ENCODE results near the gene PHACTR4.

Gene PHACTR4

DNA sequence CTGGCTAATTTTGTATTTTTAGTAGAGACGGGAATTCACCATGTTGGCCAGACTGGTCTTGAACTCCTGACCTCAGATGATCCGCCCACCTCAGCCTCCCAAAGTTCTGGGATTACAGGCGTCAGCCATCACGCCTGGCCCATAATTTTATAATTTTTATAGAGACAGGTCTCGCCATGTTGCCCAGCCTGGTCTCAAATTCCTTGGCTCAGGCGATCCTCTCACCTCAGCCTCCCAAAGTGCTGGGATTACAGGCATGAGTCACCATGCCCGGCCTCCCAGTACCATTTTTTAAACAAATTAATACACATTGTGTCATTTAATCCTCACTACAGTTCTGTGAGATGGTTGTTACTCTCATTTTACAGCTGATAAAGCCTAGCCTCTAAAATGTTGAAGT is 3.9 kb downstream of the PHACTR4 start (continued):
- TF ChIP-seq SP3 (tag by site-specific recombination; IDR thresholded peaks at IDR 0.05) (peak; percentile 39; the same call in 1 of the 2 replicates), MZF1 (tag by site-specific recombination; IDR thresholded peaks at IDR 0.05; ENCODE audit: borderline replicate concordance) (peak; percentile 65), ZNF121 (tag by site-specific recombination; IDR thresholded peaks at IDR 0.05) (peak; percentile 87), GLIS1 (tag by site-specific recombination; IDR thresholded peaks at IDR 0.05) (peak; percentile 93), ZNF335 (tag by site-specific recombination; conservative IDR thresholded peaks at IDR 0.05) (peak; percentile 79), KLF7 (tag by site-specific recombination; IDR thresholded peaks at IDR 0.05; ENCODE audit: borderline replicate concordance) (peak; percentile 46; the same call in 1 of the 2 replicates), BCL11A (tag by site-specific recombination; IDR thresholded peaks at IDR 0.05; ENCODE audit: low read depth) (peak; percentile 98), SP7 (tag by site-specific recombination; IDR thresholded peaks at IDR 0.05) (peak; percentile 96), ZNF629 (tag by site-specific recombination; IDR thresholded peaks at IDR 0.05) (peak; percentile 82), SETDB1 (IDR thresholded peaks at IDR 0.05; ENCODE audit: insufficient read length, low read length) (peak; percentile 68), YY1 (tag by site-specific recombination; IDR thresholded peaks at IDR 0.05) (peak; percentile 51; the same call in 1 of the 2 replicates), ZEB2 (tag by site-specific recombination; IDR thresholded peaks at IDR 0.05) (peak; percentile 88), ZSCAN23 (tag by site-specific recombination; IDR thresholded peaks at IDR 0.05) (peak; percentile 49; the same call in 1 of the 2 replicates), ZNF391 (tag by site-specific recombination; IDR thresholded peaks at IDR 0.05; ENCODE audit: borderline replicate concordance, low read depth) (peak; percentile 76; the same call in 1 of the 2 replicates), ZNF2 (tag by site-specific recombination; IDR thresholded peaks at IDR 0.05) (peak; percentile 71; the same call in 1 of the 2 replicates), ZNF184 (tag by site-specific recombination; IDR thresholded peaks at IDR 0.05) (0 out of 2 replicates have a peak, but pooled peaks have one; percentile 64), SP2 (tag by site-specific recombination; IDR thresholded peaks at IDR 0.05) (0 out of 2 replicates have a peak, but pooled peaks have one; percentile 5), ZBTB17 (tag by site-specific recombination; IDR thresholded peaks at IDR 0.05) (peak; percentile 84), ZNF394 (tag by site-specific recombination; IDR thresholded peaks at IDR 0.05; ENCODE audit: borderline replicate concordance) (peak; percentile 86), ZBTB8A (tag by site-specific recombination; IDR thresholded peaks at IDR 0.05) (peak; percentile 53)
- TF ChIP-seq, protein P1, sequence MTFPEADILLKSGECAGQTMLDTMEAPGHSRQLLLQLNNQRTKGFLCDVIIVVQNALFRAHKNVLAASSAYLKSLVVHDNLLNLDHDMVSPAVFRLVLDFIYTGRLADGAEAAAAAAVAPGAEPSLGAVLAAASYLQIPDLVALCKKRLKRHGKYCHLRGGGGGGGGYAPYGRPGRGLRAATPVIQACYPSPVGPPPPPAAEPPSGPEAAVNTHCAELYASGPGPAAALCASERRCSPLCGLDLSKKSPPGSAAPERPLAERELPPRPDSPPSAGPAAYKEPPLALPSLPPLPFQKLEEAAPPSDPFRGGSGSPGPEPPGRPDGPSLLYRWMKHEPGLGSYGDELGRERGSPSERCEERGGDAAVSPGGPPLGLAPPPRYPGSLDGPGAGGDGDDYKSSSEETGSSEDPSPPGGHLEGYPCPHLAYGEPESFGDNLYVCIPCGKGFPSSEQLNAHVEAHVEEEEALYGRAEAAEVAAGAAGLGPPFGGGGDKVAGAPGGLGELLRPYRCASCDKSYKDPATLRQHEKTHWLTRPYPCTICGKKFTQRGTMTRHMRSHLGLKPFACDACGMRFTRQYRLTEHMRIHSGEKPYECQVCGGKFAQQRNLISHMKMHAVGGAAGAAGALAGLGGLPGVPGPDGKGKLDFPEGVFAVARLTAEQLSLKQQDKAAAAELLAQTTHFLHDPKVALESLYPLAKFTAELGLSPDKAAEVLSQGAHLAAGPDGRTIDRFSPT (tag by site-specific recombination; IDR thresholded peaks at IDR 0.05) = peak; percentile 86
- TF ChIP-seq, protein P2, sequence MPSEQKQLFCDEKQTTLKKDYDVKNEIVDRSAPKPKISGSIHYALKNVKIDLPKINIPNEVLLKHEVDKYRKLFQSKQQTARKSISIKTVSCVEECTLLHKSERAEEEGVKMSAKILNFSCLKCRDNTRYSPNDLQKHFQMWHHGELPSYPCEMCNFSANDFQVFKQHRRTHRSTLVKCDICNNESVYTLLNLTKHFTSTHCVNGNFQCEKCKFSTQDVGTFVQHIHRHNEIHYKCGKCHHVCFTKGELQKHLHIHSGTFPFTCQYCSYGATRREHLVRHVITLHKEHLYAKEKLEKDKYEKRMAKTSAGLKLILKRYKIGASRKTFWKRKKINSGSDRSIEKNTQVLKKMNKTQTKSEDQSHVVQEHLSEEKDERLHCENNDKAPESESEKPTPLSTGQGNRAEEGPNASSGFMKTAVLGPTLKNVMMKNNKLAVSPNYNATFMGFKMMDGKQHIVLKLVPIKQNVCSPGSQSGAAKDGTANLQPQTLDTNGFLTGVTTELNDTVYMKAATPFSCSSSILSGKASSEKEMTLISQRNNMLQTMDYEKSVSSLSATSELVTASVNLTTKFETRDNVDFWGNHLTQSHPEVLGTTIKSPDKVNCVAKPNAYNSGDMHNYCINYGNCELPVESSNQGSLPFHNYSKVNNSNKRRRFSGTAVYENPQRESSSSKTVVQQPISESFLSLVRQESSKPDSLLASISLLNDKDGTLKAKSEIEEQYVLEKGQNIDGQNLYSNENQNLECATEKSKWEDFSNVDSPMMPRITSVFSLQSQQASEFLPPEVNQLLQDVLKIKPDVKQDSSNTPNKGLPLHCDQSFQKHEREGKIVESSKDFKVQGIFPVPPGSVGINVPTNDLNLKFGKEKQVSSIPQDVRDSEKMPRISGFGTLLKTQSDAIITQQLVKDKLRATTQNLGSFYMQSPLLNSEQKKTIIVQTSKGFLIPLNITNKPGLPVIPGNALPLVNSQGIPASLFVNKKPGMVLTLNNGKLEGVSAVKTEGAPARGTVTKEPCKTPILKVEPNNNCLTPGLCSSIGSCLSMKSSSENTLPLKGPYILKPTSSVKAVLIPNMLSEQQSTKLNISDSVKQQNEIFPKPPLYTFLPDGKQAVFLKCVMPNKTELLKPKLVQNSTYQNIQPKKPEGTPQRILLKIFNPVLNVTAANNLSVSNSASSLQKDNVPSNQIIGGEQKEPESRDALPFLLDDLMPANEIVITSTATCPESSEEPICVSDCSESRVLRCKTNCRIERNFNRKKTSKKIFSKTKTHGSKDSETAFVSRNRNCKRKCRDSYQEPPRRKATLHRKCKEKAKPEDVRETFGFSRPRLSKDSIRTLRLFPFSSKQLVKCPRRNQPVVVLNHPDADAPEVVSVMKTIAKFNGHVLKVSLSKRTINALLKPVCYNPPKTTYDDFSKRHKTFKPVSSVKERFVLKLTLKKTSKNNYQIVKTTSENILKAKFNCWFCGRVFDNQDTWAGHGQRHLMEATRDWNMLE (tag by site-specific recombination; conservative IDR thresholded peaks at IDR 0.05; ENCODE audit: low read depth) = 0 out of 2 replicates have a peak, but pooled peaks have one; percentile 15
- TF ChIP-seq, protein P3, sequence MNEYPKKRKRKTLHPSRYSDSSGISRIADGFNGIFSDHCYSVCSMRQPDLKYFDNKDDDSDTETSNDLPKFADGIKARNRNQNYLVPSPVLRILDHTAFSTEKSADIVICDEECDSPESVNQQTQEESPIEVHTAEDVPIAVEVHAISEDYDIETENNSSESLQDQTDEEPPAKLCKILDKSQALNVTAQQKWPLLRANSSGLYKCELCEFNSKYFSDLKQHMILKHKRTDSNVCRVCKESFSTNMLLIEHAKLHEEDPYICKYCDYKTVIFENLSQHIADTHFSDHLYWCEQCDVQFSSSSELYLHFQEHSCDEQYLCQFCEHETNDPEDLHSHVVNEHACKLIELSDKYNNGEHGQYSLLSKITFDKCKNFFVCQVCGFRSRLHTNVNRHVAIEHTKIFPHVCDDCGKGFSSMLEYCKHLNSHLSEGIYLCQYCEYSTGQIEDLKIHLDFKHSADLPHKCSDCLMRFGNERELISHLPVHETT (tag by site-specific recombination; IDR thresholded peaks at IDR 0.05) = peak; percentile 41; the same call in 1 of the 2 replicates
- TF ChIP-seq, protein P4, sequence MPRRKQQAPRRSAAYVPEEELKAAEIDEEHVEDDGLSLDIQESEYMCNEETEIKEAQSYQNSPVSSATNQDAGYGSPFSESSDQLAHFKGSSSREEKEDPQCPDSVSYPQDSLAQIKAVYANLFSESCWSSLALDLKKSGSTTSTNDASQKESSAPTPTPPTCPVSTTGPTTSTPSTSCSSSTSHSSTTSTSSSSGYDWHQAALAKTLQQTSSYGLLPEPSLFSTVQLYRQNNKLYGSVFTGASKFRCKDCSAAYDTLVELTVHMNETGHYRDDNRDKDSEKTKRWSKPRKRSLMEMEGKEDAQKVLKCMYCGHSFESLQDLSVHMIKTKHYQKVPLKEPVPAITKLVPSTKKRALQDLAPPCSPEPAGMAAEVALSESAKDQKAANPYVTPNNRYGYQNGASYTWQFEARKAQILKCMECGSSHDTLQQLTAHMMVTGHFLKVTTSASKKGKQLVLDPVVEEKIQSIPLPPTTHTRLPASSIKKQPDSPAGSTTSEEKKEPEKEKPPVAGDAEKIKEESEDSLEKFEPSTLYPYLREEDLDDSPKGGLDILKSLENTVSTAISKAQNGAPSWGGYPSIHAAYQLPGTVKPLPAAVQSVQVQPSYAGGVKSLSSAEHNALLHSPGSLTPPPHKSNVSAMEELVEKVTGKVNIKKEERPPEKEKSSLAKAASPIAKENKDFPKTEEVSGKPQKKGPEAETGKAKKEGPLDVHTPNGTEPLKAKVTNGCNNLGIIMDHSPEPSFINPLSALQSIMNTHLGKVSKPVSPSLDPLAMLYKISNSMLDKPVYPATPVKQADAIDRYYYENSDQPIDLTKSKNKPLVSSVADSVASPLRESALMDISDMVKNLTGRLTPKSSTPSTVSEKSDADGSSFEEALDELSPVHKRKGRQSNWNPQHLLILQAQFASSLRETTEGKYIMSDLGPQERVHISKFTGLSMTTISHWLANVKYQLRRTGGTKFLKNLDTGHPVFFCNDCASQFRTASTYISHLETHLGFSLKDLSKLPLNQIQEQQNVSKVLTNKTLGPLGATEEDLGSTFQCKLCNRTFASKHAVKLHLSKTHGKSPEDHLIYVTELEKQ (tag by site-specific recombination; IDR thresholded peaks at IDR 0.05; ENCODE audit: borderline replicate concordance) = peak; percentile 76; the same call in 1 of the 2 replicates
- TF ChIP-seq, protein P5, sequence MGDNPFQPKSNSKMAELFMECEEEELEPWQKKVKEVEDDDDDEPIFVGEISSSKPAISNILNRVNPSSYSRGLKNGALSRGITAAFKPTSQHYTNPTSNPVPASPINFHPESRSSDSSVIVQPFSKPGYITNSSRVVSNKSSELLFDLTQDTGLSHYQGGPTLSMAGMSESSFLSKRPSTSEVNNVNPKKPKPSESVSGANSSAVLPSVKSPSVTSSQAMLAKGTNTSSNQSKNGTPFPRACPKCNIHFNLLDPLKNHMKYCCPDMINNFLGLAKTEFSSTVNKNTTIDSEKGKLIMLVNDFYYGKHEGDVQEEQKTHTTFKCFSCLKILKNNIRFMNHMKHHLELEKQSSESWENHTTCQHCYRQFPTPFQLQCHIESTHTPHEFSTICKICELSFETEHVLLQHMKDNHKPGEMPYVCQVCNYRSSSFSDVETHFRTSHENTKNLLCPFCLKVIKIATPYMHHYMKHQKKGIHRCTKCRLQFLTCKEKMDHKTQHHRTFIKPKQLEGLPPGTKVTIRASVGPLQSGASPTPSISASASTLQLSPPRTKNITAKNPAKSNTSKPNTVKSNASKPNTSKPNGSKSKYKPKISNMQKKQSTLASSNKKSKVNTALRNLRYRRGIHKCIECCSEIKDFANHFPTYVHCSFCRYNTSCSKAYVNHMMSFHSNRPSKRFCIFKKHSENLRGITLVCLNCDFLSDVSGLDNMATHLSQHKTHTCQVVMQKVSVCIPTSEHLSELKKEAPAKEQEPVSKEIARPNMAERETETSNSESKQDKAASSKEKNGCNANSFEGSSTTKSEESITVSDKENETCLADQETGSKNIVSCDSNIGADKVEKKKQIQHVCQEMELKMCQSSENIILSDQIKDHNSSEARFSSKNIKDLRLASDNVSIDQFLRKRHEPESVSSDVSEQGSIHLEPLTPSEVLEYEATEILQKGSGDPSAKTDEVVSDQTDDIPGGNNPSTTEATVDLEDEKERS (tag by site-specific recombination; IDR thresholded peaks at IDR 0.05) = peak; percentile 94

All from HEK293 (cell line).